Keratinocyte (primary cell): ENCODE results near the gene SMC5. TPM values are rescaled to one million over a fixed set of nuclear protein-coding genes. Genes with fewer than 3 reads are reported as not detected.

Experiments
- DNase-seq: peaks from one replicate; pipeline ENCODE4 v3.0.0-alpha.2; 2011; ENCODE audit warnings: low read depth, missing footprints, low spot score
- FAIRE-seq: peaks from 2 replicates; lab custom pipeline; 2011; peaks lifted over from hg19 to GRCh38; lab: Jason Lieb, UNC
- H2AFZ ChIP-seq: 2 replicates; pipeline ENCODE4 v1.6.0; 2012; ENCODE audit warnings: low read length, control low read depth, inconsistent platforms; ENCODE audit not compliant: control insufficient read depth
- H3K27ac ChIP-seq: 2 replicates; pipeline ENCODE4 v1.5.1; 2011; ENCODE audit warnings: low read length; ENCODE audit not compliant: control insufficient read depth, insufficient read depth
- H3K27me3 ChIP-seq: 3 replicates; pipeline ENCODE4 v1.6.0; 2011; ENCODE audit warnings: low read length; ENCODE audit not compliant: control insufficient read depth, insufficient read depth; ENCODE audit errors: extremely low read depth
- H3K36me3 ChIP-seq, 2 experiments: 2 replicates in 1 of 2; 3 replicates in 1 of 2; pipeline ENCODE4 v1.5.1; 2011; ENCODE audit warnings: low read length in 2 of 2, mild to moderate bottlenecking in 1 of 2; ENCODE audit not compliant: control insufficient read depth in 2 of 2, insufficient read depth in 2 of 2; ENCODE audit errors: extremely low read depth in 1 of 2
- H3K4me1 ChIP-seq: 3 replicates; pipeline ENCODE4 v1.5.1; 2011; ENCODE audit warnings: low read length; ENCODE audit not compliant: control insufficient read depth, insufficient read depth; ENCODE audit errors: extremely low read depth
- H3K4me2 ChIP-seq: 3 replicates; pipeline ENCODE4 v1.6.0; 2011; ENCODE audit warnings: low read depth, low read length; ENCODE audit not compliant: control insufficient read depth, insufficient read depth; ENCODE audit errors: extremely low read depth
- H3K4me3 ChIP-seq, 3 experiments: fragments of 200-600 bp in 1 of 3; sonication (generic) in 1 of 3; 2 replicates in 2 of 3; 3 replicates in 1 of 3; pipeline ENCODE4 v1.5.1; 2011 to 2016; ENCODE audit warnings: low read length in 3 of 3, mild to moderate bottlenecking in 3 of 3, control low read depth in 2 of 3, inconsistent platforms in 1 of 3, low read depth in 1 of 3, mixed read lengths in 1 of 3, mixed run types in 1 of 3, moderate library complexity in 1 of 3; ENCODE audit not compliant: control insufficient read depth in 2 of 3, insufficient read depth in 2 of 3; ENCODE audit errors: extremely low read depth in 1 of 3
- H3K79me2 ChIP-seq: 2 replicates; pipeline ENCODE4 v1.6.0; 2012; ENCODE audit warnings: low read length; ENCODE audit not compliant: control insufficient read depth, insufficient read depth
- H3K9ac ChIP-seq: 3 replicates; pipeline ENCODE4 v1.6.0; 2011; ENCODE audit warnings: low read length; ENCODE audit not compliant: control insufficient read depth, insufficient read depth; ENCODE audit errors: extremely low read depth
- H3K9me1 ChIP-seq: 3 replicates; pipeline ENCODE4 v1.6.0; 2011; ENCODE audit warnings: low read length; ENCODE audit not compliant: control insufficient read depth, insufficient read depth; ENCODE audit errors: extremely low read depth
- H3K9me3 ChIP-seq: 2 replicates; pipeline ENCODE4 v1.5.1; 2012; ENCODE audit warnings: low read depth, low read length; ENCODE audit not compliant: control insufficient read depth
- H4K20me1 ChIP-seq: 3 replicates; pipeline ENCODE4 v1.6.0; 2011; ENCODE audit warnings: low read length; ENCODE audit not compliant: control insufficient read depth, insufficient read depth; ENCODE audit errors: extremely low read depth
- CTCF ChIP-seq, 3 experiments: IDR thresholded peaks in 1 of 3; conservative IDR thresholded peaks in 1 of 3; optimal IDR thresholded peaks in 1 of 3; 2 replicates in 2 of 3; 3 replicates in 1 of 3; pipeline versions ENCODE3 to v1.5.1; 2011; ENCODE audit warnings: low read length in 3 of 3, mild to moderate bottlenecking in 3 of 3, moderate library complexity in 2 of 3, control low read depth in 1 of 3, inconsistent platforms in 1 of 3; ENCODE audit not compliant: insufficient read depth in 2 of 3; ENCODE audit errors: extremely low read depth in 1 of 3
- EZH2 ChIP-seq: IDR thresholded peaks from one replicate; pipeline ENCODE4 v1.6.1; 2012; ENCODE audit warnings: inconsistent platforms, mild to moderate bottlenecking, low read length, moderate library complexity
- dilution Hi-C: fragments of 300-500 bp; cut with MboI; formaldehyde crosslinking; loops from one replicate; pipeline ENCODE4 v1.7.0; 2020; ENCODE audit warnings: low sequenced_read_pairs; ENCODE audit not compliant: extremely low pct_ligation_motif_present
- polyA plus RNA-seq, 5 experiments: library from polyadenylated mRNA; depleted of rRNA in 3 of 5; stranded (reverse) in 3 of 5; stranded (forward) in 1 of 5; unstranded in 1 of 5; fragments of >200 nt; gene quantifications; 1 replicate in 1 of 5; 2 replicates in 3 of 5; 3 replicates in 1 of 5; pipeline versions ENCODE4 v1.2.1 to v1.2.3, GENCODE V29; 2011 to 2012; ENCODE audit warnings: missing spikeins in 2 of 5, low read depth in 1 of 5, low replicate concordance in 1 of 5

The SMC5 gene
- polyA plus RNA-seq, 1 donor (not counting 4 experiments of a cell fraction or from before 2014, with no cell fraction given), result 16.5 TPM

DNA sequence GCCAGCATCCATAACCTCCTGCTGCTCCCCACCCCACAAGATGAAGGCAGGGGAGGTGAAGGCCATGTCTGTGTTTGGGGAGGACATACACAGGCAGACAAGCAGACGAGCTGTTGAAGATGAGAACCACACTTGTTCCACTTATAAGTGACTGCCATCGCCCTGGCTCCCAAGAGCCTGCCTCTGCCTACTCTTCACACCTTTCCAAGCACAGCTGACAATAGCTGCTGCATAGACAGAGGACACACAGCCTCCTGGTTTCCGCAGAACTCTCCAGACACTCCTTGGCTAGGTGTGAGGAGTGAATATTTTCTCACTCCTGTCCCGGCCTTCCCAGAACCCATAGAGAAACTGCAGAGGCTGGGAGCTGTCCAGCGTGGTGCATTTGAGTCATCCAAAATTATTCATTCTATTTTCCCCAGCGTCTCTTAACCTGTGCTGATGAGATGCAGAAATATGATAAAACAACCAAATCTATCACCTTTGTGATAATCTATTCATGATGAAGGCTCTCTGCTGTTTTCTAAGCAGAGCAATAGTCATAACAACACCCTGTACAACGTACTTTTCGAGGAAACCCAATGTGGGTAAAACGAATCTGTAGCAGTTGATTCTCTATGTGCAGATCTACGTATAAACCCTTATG lies 131.0 kb downstream of the SMC5 start:
- Histone ChIP-seq H3K9ac (no peak overlapping the region), H4K20me1 (peaks cover 6% of the 10 kb centered on the region), H3K79me2 (no peaks in the 10 kb centered on the region), H3K9me1 (no peaks in the 10 kb centered on the region), H3K4me1 (no peaks in the 10 kb centered on the region), H2AFZ (no peak overlapping the region), H3K36me3 (no peaks in the 10 kb centered on the region), H3K27ac (no peak overlapping the region), H3K27me3 (no peaks in the 10 kb centered on the region), H3K9me3 (no peaks in the 10 kb centered on the region), H3K4me2 (no peak overlapping the region), H3K4me3 (no peak overlapping the region)
- no peak for DNase-seq
- TF ChIP-seq CTCF (optimal IDR thresholded peaks at IDR 0.05 in 1 of 3, IDR thresholded peaks at IDR 0.05 in 1 of 3, conservative IDR thresholded peaks at IDR 0.05 in 1 of 3; ENCODE audit: extremely low read depth in 1 of 3, insufficient read depth in 2 of 3, low read length in 3 of 3), result no peak
- TF ChIP-seq EZH2, result no peak
- FAIRE-seq, result no peak
- dilution Hi-C loops, result loop anchor here (5.0 kb wide), 1 partner anchor 223 kb away; no protein-coding TSS in a partner anchor

- no peaks in the 10 kb centered on the region for H3K79me2 ChIP-seq
- no peak overlapping the region for H3K4me2 ChIP-seq
These were observed 132.2 kb downstream of the SMC5 start for GRCh38 chr9:70390933-70391341.

More at GRCh38 chr9:70390933-70391341, 132.2 kb downstream of the SMC5 start:
- no peak overlapping the region for H2AFZ ChIP-seq
- H3K36me3 ChIP-seq, result no peaks in the 10 kb centered on the region
- TF ChIP-seq CTCF (optimal IDR thresholded peaks at IDR 0.05 in 1 of 3, IDR thresholded peaks at IDR 0.05 in 1 of 3, conservative IDR thresholded peaks at IDR 0.05 in 1 of 3; ENCODE audit: extremely low read depth in 1 of 3, insufficient read depth in 2 of 3, low read length in 3 of 3), result no peak
- no peak for TF ChIP-seq EZH2
- H3K4me3 ChIP-seq, result no peak overlapping the region
- FAIRE-seq (no peak), DNase-seq (no peak)
- no peaks in the 10 kb centered on the region for H3K4me1 ChIP-seq
- no peak overlapping the region for H3K27ac ChIP-seq
- no peaks in the 10 kb centered on the region for H3K27me3 ChIP-seq
- no peaks in the 10 kb centered on the region for H3K9me3 ChIP-seq
- no peaks in the 10 kb centered on the region for H3K9me1 ChIP-seq
- dilution Hi-C loops, result loop anchor here (5.0 kb wide), 1 partner anchor 221 kb away; no protein-coding TSS in a partner anchor
- peaks cover 6% of the 10 kb centered on the region for H4K20me1 ChIP-seq
- no peak overlapping the region for H3K9ac ChIP-seq
